CD4-positive, alpha-beta T cell treated with Interleukin-15 for 4 hours (primary cell): ENCODE results near the gene CHMP1A.
"Not testable (repeated sequence)": the region's sequence is repeated elsewhere in the genome, so short reads cannot be mapped to it uniquely, and the experiment has no call there.

Experiments
- DNase-seq: peaks from one replicate; pipeline ENCODE4 v3.0.0-alpha.2; 2020; ENCODE audit warnings: low spot score

Gene CHMP1A

GRCh38 chr16:89657442-89658220 is at the start of gene CHMP1A, which contains the start of gene SPATA33:
CHMP1A (minus strand) TSS chr16:89657708; CDS start chr16:89657588, 120 bp downstream.
SPATA33 (plus strand) TSS chr16:89657836; CDS start chr16:89657912, 76 bp downstream.
- DNase-seq = peak; percentile 92

GRCh38 chr16:89706518-89707260 is 49.2 kb upstream of the CHMP1A start:
- no peak for DNase-seq

GRCh38 chr16:89705006-89705405 is 47.5 kb upstream of the CHMP1A start:
- DNase-seq = no peak

DNA sequence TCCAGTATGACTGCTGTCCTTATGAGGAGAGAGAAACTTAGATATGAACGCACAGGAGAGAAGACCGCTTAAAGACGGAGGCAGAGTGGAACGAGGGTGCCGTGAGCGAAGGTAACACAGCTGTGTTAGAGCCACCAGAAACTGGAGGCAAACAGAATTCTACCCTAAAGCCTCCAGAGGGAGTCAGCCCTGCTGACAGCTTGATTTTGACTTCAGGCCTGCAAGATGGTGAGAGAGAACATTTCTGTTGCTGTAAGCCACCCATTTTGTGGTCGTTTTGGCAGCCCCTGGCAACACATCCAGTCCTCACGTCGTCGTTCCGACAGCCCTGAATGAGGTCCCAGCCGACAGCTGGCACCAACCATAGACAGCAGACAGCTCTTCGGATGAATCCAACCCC is 46.8 kb upstream of the CHMP1A start:
- no peak for DNase-seq

DNA sequence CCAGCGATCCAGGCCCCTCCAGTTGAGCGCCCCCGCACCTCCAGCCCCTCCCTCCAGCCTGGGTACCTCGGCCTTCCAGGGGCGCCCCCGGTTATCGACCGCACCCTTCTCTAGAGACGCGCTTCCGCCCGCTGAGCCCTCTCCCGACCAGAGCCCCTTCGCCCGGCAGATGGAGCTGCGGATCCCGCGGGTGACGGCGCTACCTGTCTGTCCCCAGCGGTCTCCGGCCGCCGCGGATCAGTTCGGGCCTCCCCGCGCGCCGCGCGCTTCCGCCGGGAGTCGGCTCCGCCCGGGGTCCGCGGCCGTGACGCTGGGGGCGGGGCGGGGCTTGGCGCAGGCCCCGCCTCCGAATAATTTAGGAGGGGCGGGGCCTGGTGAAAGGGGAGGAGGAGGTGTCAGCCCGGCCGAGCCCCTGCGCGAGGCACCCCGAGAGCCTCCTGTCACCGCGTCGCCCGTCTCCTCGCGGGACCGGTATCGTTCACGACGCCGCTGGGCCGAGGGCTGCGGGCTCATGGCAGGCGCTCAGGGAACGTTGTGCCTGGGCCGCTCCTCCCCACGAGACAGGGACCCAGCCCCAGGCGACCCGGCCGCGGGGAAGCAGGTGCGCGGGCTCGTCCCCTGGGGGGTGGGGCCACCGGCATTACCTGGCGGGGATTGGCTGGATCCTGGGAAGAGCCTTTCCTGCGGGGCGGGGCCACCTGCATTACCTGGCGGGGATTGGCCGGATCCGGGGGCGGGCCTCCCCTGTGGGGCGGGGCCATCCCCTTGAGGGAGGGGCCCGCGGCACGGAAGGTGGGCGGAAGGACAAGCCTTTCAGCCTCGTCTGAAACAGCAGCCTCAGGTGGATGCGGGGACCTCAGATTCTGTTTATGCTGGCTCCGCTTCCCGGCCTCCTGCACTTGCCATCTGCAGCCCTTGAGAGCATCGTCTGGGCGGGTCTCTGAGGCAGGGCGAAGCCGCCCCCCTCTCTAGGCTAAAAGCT is 44.2 kb upstream of the CHMP1A start, which contains the start of gene SPATA2L:
TSS of gene SPATA2L (minus strand) at position 281 of the 982 bp plus-strand sequence. CDS start 473 bp downstream, outside the sequence.
- peak; percentile 97 for DNase-seq

DNA sequence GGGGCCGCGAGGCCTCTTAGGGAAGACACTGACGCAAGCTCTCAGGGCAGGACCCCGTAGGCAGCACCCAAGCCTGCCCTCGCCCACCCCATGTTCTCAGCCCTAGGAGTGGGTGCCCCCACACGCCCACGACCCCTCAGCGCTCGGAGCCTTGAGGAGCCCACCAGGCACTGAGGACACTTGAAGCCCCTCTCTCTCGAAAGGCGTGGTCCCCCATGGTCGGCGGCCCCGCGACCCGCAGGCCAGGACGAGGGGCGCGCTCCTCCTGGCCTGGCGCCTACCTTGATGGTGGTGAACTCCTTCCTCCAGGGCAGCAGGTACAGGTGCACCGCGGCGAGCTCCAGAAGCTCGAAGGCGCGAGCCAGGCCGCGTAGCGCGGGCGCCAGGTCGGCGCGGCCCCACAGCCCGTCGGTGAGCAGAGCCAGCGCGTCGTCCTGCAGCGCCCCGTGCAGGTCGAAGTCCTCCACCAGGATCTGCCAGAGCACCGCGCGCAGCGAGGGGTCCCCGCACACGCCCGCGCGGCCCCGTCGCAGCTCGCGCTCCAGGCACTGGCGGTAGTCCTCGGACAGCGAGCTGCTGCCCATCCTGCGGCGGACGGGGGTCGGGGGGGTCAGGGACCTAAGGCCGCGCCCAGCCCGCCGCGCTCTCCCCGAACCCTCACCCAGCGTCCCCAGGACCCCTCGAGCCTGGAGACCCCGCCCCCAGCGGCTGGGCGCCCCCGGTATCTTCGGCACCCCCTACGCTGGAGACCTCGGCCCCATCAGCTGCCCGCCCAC is 43.3 kb upstream of the CHMP1A start:
- peak; percentile 51 for DNase-seq

DNA sequence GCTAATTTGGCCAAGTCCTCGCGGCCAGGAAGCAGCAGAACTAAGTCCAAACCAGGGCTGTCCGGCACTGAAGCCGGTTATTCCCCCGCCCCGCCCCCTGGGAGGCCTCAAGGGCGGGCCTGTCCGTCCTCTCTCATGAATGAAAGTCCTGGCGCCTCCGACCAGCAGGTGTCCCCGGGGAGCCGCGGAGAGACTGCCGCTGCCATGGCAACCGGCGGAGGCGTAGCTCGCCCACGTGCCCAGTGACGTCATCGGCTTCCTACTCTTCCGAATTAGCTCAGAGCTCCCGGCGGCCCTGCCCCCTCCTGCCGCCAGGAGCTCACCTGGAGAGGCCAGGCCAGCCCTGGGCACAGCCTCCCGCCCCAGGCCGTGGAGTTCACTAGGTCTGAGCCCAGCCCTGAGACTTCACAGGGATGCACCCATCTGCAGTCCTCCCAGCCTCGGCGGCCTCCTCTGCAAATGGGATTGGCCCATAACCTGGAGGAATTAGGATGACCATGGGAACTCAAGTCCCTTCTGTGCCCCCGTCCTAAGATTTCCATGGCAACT is 42.7 kb upstream of the CHMP1A start:
- peak; percentile 95 for DNase-seq

DNA sequence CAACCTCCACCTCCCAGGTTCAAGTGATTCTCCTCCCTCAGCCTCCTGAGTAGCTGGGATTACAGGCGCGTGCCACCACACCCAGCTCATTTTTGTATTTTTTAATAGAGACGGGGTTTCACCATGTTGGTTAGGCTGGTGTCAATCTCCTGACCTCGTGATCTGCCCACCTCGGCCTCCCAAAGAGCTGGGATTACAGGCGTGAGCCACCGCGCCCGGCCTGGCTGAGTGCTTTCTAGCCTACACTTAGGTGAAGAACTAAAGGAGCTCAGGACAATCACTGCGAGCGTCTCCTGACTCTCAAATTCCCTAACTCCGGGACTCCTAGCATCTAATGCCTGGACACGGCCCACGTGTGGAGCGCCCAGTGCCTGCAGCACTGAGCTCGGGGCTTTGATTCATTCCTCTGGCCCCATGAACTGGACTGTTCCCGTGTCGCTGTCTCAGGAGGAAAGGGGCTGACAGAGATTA is 42.2 kb upstream of the CHMP1A start:
- not testable (repeated sequence) for DNase-seq

DNA sequence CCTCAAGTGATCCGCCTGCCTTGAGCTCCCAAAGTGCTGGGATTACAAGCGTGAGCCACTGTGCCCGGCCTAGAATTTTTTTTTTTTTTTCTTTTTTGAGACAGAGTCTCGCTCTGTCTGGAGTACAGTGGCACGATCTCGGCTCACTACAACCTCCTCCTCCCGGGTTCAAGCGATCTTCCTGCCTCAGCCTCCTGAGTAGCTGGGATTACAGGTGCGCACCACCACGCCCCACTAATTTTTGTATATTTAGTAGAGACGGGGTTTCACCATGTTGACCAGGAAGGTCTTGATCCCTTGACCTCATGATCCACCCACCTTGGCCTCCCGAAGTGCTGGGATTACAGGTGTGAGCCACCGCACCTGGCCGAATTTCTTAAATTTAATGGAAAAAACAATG is 41.2 kb upstream of the CHMP1A start:
- not testable (repeated sequence) for DNase-seq

- DNase-seq = no peak
These were observed 40.3 kb upstream of the CHMP1A start for GRCh38 chr16:89697616-89698331.

DNA sequence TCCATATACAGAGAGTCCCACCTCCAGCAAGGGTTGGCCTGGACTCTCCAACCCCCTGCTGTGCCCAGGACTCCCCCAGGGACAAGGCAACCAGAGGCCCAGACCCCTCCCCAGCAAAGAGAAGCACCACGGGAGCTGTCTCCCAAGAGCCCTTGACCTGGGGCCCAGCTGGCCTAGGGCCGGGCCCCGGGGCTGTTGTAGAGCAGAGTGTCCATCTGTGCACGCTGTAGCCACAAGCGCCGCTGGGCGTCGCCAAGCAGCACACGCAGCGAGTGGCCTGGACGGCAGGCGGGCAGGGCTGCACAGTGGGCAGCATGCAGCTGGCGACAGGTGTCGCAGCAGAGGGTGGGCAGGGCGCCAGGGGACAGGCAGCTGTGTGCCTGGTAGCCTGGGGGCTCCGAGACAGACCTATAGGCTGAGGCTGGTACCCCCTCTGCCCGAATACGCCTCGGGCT is 39.7 kb upstream of the CHMP1A start:
- DNase-seq = no peak

DNA sequence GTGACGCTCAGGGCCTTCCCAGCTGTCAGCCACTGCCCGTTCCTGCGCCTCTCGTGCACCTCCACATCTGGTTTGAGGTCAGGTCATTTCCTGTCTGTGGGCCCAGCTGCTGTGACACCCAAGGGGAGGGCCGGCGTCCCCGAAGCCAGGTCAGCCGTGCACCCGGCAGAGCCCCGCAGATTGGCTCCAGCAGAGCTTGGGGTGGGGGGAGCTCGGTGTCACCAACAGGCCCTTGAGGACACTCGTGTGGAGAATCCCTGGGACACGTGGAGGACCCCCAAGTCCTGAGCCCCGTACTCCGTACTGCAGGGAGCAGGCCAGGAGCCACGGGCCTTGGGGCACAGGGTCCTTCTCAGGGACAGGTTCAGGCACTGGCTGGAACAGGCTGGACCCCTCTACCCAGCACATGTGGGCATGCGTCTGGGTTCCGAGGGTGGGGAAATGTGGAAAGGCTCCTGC is 39.2 kb upstream of the CHMP1A start:
- peak; percentile 25 for DNase-seq

GRCh38 chr16:89695875-89696669 is 38.6 kb upstream of the CHMP1A start:
- DNase-seq = no peak

GRCh38 chr16:89695086-89695874 is 37.8 kb upstream of the CHMP1A start:
- DNase-seq = no peak

GRCh38 chr16:89694784-89695085 is 37.2 kb upstream of the CHMP1A start:
- DNase-seq = not testable (repeated sequence)

DNA sequence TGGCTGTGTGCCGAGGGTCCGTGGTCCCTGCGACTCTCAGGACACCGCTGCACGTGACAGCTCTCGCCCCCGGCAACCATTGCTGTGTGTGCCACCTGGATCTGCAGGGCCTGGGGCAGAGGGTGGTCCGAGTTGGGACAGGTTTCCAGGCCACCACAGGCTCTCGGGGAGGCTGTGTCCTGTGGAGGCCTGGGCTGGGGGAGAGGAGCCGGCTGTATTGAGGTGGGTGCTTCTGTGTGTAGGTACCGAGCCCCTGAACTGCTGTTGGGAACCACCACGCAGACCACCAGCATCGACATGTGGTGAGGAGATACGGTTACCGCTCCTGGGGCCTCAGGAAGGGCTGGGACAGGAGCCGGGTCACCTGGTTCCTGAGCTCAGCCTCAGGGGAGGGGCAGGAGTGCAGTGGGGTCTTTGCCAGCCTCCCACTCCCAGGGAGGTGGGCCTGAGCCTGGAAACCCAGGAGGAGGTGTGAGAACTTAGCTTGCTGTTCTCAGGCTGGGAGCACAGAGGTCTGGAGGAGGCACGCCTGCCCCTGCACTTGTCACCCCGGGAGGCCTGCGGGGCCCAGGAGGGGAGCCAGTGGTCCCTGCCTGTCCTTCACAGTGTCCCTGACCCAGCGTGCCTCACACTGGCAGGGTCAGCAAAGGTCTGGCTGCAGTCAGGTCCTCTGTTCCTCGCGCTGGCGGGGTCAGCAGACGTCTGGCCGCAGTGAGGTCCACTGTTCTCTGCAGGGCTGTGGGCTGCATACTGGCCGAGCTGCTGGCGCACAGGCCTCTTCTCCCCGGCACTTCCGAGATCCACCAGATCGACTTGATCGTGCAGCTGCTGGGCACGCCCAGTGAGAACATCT is 36.6 kb upstream of the CHMP1A start:
- no peak for DNase-seq

- no peak for DNase-seq
These were observed 35.8 kb upstream of the CHMP1A start for GRCh38 chr16:89693289-89693731.
